GM23248 (cell line): Measurements from ENCODE around the gene CELSR1. TPM values are rescaled to one million over a fixed set of nuclear protein-coding genes. Genes with fewer than 3 reads are reported as not detected.

Experiments
- DNase-seq: peaks from one replicate; pipeline ENCODE4 v3.0.0-alpha.2; 2015
- H2AFZ ChIP-seq: fragments of 200-600 bp; sonication (generic); 2 replicates; pipeline ENCODE4 v1.6.1; 2016; ENCODE audit warnings: antibody characterized with exemption
- H3F3A ChIP-seq: fragments of 200-600 bp; sonication (generic); 2 replicates; pipeline ENCODE4 v1.6.1; 2016; ENCODE audit warnings: mild to moderate bottlenecking, antibody characterized with exemption, mixed run types; ENCODE audit not compliant: insufficient read depth
- H3K27ac ChIP-seq: fragments of 200-600 bp; sonication (generic); 2 replicates; pipeline ENCODE4 v1.5.1; 2016; ENCODE audit warnings: mild to moderate bottlenecking
- H3K27me3 ChIP-seq: fragments of 200-600 bp; sonication (generic); replicated peaks from 2 replicates; pipeline ENCODE4 v1.6.1; 2016; ENCODE audit warnings: mild to moderate bottlenecking; ENCODE audit not compliant: insufficient read depth
- H3K36me3 ChIP-seq: fragments of 200-600 bp; sonication (generic); 2 replicates; pipeline ENCODE4 v1.6.1; 2016; ENCODE audit warnings: low read depth, mild to moderate bottlenecking
- H3K4me1 ChIP-seq: fragments of 200-600 bp; sonication (generic); 2 replicates; pipeline ENCODE4 v1.6.1; 2016; ENCODE audit warnings: mild to moderate bottlenecking; ENCODE audit not compliant: insufficient read depth
- H3K4me2 ChIP-seq: fragments of 200-600 bp; sonication (generic); one replicate; pipeline ENCODE4 v1.6.1; 2016; ENCODE audit warnings: mild to moderate bottlenecking; ENCODE audit not compliant: unreplicated experiment
- H3K4me3 ChIP-seq: fragments of 200-600 bp; sonication (generic); 2 replicates; pipeline ENCODE4 v1.5.1; 2016; ENCODE audit warnings: mild to moderate bottlenecking
- H3K79me2 ChIP-seq: fragments of 200-600 bp; sonication (generic); 2 replicates; pipeline ENCODE4 v1.6.1; 2016; ENCODE audit warnings: mild to moderate bottlenecking; ENCODE audit not compliant: insufficient read depth
- H3K9ac ChIP-seq: fragments of 200-600 bp; sonication (generic); 2 replicates; pipeline ENCODE4 v1.6.1; 2016; ENCODE audit warnings: mild to moderate bottlenecking
- H3K9me2 ChIP-seq: fragments of 200-600 bp; sonication (generic); 2 replicates; pipeline ENCODE4 v1.6.1; 2016; ENCODE audit warnings: mixed run types, mild to moderate bottlenecking, moderate library complexity; ENCODE audit not compliant: insufficient read depth
- H3K9me3 ChIP-seq: fragments of 200-600 bp; sonication (generic); one replicate; pipeline ENCODE4 v1.6.1; 2017; ENCODE audit warnings: low read depth
- H4K20me1 ChIP-seq: fragments of 200-600 bp; sonication (generic); 2 replicates; pipeline ENCODE4 v1.6.0; 2016; ENCODE audit not compliant: insufficient read depth
- EZH2 ChIP-seq: fragments of 200-600 bp; sonication (generic); IDR thresholded peaks from 2 replicates; pipeline ENCODE4 v1.6.1; 2018; ENCODE audit warnings: antibody characterized with exemption, mild to moderate bottlenecking; ENCODE audit not compliant: insufficient read depth, poor library complexity, severe bottlenecking
- EZH2phosphoT487 ChIP-seq: fragments of 200-600 bp; sonication (generic); IDR thresholded peaks from 2 replicates; pipeline ENCODE4 v1.6.1; 2018; ENCODE audit warnings: antibody characterized with exemption, moderate library complexity, mild to moderate bottlenecking, low read depth; ENCODE audit not compliant: insufficient read depth
- WGBS, 2 experiments: methylation state at CpG; one replicate each; pipeline ENCODE4 v1.1.6; 2015 to 2017; ENCODE audit warnings: low lambda C conversion rate in 2 of 2, low coverage in 1 of 2; ENCODE audit errors: missing lambda C conversion rate in 2 of 2; 5-methylcytosine and 5-hydroxymethylcytosine counted together
- in situ Hi-C: fragments of 300-500 bp; cut with MboI; formaldehyde crosslinking; loops from 2 replicates; pipeline ENCODE4 v1.15.0; 2020
- polyA plus RNA-seq: library from polyadenylated mRNA; unstranded; fragments of >200 nt; fragmentation: Nextera tagmentation; extraction: Ambion mirVana; gene quantifications from 2 replicates; pipeline ENCODE4 v1.2.1, GENCODE V29; 2016
- total RNA-seq: library from RNA; depleted of rRNA; stranded (reverse); fragments of >200 nt; shearing (Covaris generic); gene quantifications from 2 replicates; pipeline ENCODE4 v1.2.3, GENCODE V29; 2014

CELSR1 gene
- total and polyA plus RNA-seq, 2 experiments from 2014 or later = 0.23 to 0.54 TPM

- Histone ChIP-seq H3K9me2 (no peaks in the 10 kb centered on the region), H3K4me1 (peaks cover 4% of the 10 kb centered on the region), H3F3A (no peaks in the 10 kb centered on the region), H3K9ac (no peak overlapping the region), H3K9me3 (no peaks in the 10 kb centered on the region), H2AFZ (no peak overlapping the region), H3K4me3 (no peak overlapping the region), H3K36me3 (no peaks in the 10 kb centered on the region), H3K27ac (no peak overlapping the region), H3K4me2 (no peak overlapping the region), H4K20me1 (no peaks in the 10 kb centered on the region), H3K27me3 (no peaks in the 10 kb centered on the region), H3K79me2 (no peaks in the 10 kb centered on the region)
- DNase-seq = no peak
- TF ChIP-seq EZH2phosphoT487 = no peak
- TF ChIP-seq EZH2 = no peak
- WGBS, 2 experiments = 82 to 86% methylated on average over 19 of the region's 19 CpGs
- in situ Hi-C loops = no loop called here
These were observed 35.7 kb upstream of the CELSR1 start for GRCh38 chr22:46572911-46573780.

GRCh38 chr22:46571642-46572250 is 34.3 kb upstream of the CELSR1 start:
- H3K79me2 ChIP-seq = no peaks in the 10 kb centered on the region
- H3K9me2 ChIP-seq = no peaks in the 10 kb centered on the region
- no peaks in the 10 kb centered on the region for H3K9me3 ChIP-seq
- H3K27ac ChIP-seq = no peak overlapping the region
- WGBS, 2 experiments = 51% methylated on average over 7 of the region's 7 CpGs
- TF ChIP-seq EZH2phosphoT487 (no peak), EZH2 (no peak)
- DNase-seq = no peak
- no peaks in the 10 kb centered on the region for H4K20me1 ChIP-seq
- H3K9ac ChIP-seq = no peak overlapping the region
- H3F3A ChIP-seq = no peaks in the 10 kb centered on the region
- H3K4me1 ChIP-seq = no peaks in the 10 kb centered on the region
- no peaks in the 10 kb centered on the region for H3K36me3 ChIP-seq
- H3K4me3 ChIP-seq = no peak overlapping the region
- no peak overlapping the region for H2AFZ ChIP-seq
- H3K27me3 ChIP-seq = no peaks in the 10 kb centered on the region
- H3K4me2 ChIP-seq = no peak overlapping the region
- in situ Hi-C loops = no loop called here

GRCh38 chr22:46569848-46570695 is 32.7 kb upstream of the CELSR1 start:
- H3K9ac ChIP-seq = no peak overlapping the region
- no peaks in the 10 kb centered on the region for H3F3A ChIP-seq
- H3K79me2 ChIP-seq = no peaks in the 10 kb centered on the region
- H3K4me2 ChIP-seq = no peak overlapping the region
- in situ Hi-C loops = no loop called here
- H3K4me3 ChIP-seq = no peak overlapping the region
- no peaks in the 10 kb centered on the region for H4K20me1 ChIP-seq
- TF ChIP-seq EZH2phosphoT487 (no peak), EZH2 (no peak)
- H3K27me3 ChIP-seq = no peaks in the 10 kb centered on the region
- H3K9me3 ChIP-seq = no peaks in the 10 kb centered on the region
- no peak overlapping the region for H3K27ac ChIP-seq
- H2AFZ ChIP-seq = no peak overlapping the region
- no peak for DNase-seq
- no peaks in the 10 kb centered on the region for H3K36me3 ChIP-seq
- no peaks in the 10 kb centered on the region for H3K9me2 ChIP-seq
- 75 to 78% methylated on average over 17 of the region's 17 CpGs for WGBS, 2 experiments
- H3K4me1 ChIP-seq = no peaks in the 10 kb centered on the region

DNA sequence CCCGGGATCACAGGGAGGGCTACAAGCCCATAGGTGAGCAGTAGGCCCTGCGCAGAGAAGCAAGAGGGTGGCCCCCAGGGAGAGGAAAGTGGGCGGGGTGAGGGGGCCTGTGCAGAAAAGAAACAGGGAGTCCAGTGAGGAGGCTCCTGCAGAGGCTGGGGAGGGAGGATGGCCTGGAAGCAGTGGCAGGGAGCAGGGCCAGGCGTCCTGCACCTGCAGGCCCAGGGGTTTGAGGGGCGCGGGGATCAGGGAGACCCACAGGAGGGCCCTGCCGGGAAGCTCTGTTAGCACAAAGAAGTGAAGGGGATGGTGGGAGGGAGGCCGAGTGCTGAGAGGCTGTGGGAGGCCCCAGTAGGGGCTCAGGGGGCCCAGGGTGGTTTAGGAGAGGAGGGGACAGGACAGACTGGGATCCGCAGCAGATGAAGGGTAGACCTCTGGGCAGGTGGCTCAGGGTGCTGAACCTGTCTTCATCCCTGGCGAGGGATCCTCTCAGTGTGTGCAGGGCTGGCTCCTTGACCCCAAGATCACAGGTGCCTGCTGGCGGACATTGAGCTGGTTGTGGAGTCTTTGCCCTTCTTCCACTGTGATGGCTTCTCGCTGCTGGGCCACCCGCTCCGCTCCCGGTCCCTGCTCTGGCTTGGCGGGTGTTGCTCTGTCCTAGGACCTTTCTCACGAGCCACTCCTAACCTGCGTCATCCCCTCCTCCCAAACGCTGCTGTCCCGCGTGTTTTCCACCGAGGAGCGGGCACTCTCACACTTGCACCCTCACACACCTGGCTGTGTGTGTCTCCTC is 31.8 kb upstream of the CELSR1 start:
- H3K9me2 ChIP-seq = no peaks in the 10 kb centered on the region
- no peaks in the 10 kb centered on the region for H4K20me1 ChIP-seq
- no peak overlapping the region for H3K4me2 ChIP-seq
- no peaks in the 10 kb centered on the region for H3K79me2 ChIP-seq
- H3K9ac ChIP-seq = no peak overlapping the region
- H3K9me3 ChIP-seq = no peaks in the 10 kb centered on the region
- TF ChIP-seq EZH2phosphoT487 = no peak
- TF ChIP-seq EZH2 = no peak
- no peak overlapping the region for H2AFZ ChIP-seq
- H3K4me1 ChIP-seq = no peaks in the 10 kb centered on the region
- H3K27ac ChIP-seq = no peak overlapping the region
- H3K36me3 ChIP-seq = no peaks in the 10 kb centered on the region
- WGBS, 2 experiments = 73% methylated on average over 22 to 23 of the region's 23 CpGs
- H3K4me3 ChIP-seq = no peak overlapping the region
- no peak for DNase-seq
- no peaks in the 10 kb centered on the region for H3F3A ChIP-seq
- H3K27me3 ChIP-seq = no peaks in the 10 kb centered on the region
- in situ Hi-C loops = no loop called here
